H1 (cell line): ENCODE measurements around the gene ZNF524. TPM values are rescaled to one million over a fixed set of nuclear protein-coding genes. Genes with fewer than 3 reads are reported as not detected.

ENCODE experiments used
- KDM1A ChIP-seq: fragments of 200-600, 300-600 bp; sonication (generic); IDR thresholded peaks from 2 replicates; pipeline ENCODE4 v1.7.1; 2016; ENCODE audit warnings: mild to moderate bottlenecking, low read length, borderline replicate concordance
- KDM4A ChIP-seq: IDR thresholded peaks from one replicate; pipeline ENCODE4 v1.7.1; 2012; ENCODE audit warnings: low read depth, mild to moderate bottlenecking, moderate library complexity, low read length, inconsistent platforms; ENCODE audit not compliant: severe bottlenecking
- MAFK ChIP-seq: IDR thresholded peaks from 2 replicates; pipeline ENCODE4 v1.6.1; 2012; ENCODE audit warnings: low read depth, mild to moderate bottlenecking, improper control_type of control experiment, low read length
- RAD21 ChIP-seq, 2 experiments: IDR thresholded peaks in 1 of 2; conservative IDR thresholded peaks in 1 of 2; 2 replicates each; pipeline ENCODE4 v1.6.1; 2011; ENCODE audit warnings: low read depth in 2 of 2, low read length in 2 of 2, improper control_type of control experiment in 1 of 2, inconsistent platforms in 1 of 2, mild to moderate bottlenecking in 1 of 2, moderate library complexity in 1 of 2
- SP1 ChIP-seq: IDR thresholded peaks from 2 replicates; pipeline ENCODE4 v1.6.1; 2011; ENCODE audit warnings: low read depth, low read length
- TAF1 ChIP-seq: IDR thresholded peaks from 2 replicates; pipeline ENCODE4 v1.6.1; 2011; ENCODE audit warnings: mild to moderate bottlenecking, low read depth, low read length
- polyA plus RNA-seq, 7 experiments: library from polyadenylated mRNA; depleted of rRNA in 3 of 7; stranded (reverse) in 5 of 7; unstranded in 2 of 7; fragments of >200 nt in 5 of 7; fragments of 200-250 nt in 2 of 7; gene quantifications; 1 replicate in 5 of 7; 2 replicates in 1 of 7; 4 replicates in 1 of 7; pipeline versions ENCODE4 v1.2.1 to v1.2.3, GENCODE V29; 2011 to 2013; ENCODE audit warnings: missing spikeins in 2 of 7, mixed read lengths in 2 of 7
- total RNA-seq: library from RNA; stranded (reverse); fragmentation: NEBNext Ultra II Directional; extraction: Animal tissue kit (Norgen Biotek cat#: 25700); gene quantifications from 2 replicates; pipeline ENCODE4 v1.2.1, GENCODE V29; 2021

The ZNF524 gene
- total and polyA plus RNA-seq, 2 of the 8 experiments (the other 6 are each of a cell fraction or from before 2014, with no cell fraction given) = 4.4 to 4.7 TPM

DNA sequence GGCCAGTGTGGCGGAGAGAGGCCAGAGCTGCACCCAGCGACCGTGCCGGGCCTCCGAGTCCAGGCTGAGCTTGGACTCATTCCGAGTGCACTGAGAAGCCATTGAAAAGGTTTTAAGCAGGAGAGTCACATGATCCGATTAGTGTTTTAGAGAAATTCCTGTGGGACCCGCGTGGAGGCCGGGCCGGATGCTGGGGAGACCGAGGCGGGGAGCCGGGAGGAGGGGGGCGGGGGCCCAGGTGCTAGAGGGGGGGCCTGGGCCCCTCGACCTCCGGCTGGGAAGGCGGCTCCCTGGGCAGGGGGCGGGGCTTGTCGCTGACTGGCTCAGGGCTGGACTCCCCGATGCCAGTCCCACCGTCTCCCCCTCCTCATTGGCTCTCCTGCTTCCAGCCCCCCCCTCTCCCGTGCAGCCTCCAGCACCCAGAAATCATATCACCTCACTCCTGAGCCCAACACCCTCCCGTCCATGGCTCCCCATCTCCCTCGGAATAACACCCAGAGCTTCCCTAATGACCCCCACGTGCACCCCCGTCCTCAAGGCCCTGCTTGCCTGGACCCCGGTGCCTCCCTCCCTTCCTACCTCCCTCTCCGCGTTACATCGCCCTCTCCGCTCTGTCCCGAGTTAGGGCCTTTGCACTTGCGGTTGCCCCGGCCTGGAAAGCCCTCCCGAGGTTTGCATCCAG, 14.3 kb upstream of the ZNF524 start (continued):
- TF ChIP-seq RAD21 (IDR thresholded peaks at IDR 0.05 in 1 of 2, conservative IDR thresholded peaks at IDR 0.05 in 1 of 2; ENCODE audit: low read depth in 2 of 2, low read length in 2 of 2) = no peak
- peak; percentile 84 for TF ChIP-seq SP1
- peak; percentile 44 for TF ChIP-seq KDM4A
- TF ChIP-seq TAF1 = peak; percentile 32; the same call in 1 of the 2 replicates
- peak; percentile 59; the same call in 1 of the 2 replicates for TF ChIP-seq KDM1A
- no peak for TF ChIP-seq MAFK
